GM12878 (cell line): Measurements from ENCODE around the gene TLK2. TPM values are rescaled to one million over a fixed set of nuclear protein-coding genes. Genes with fewer than 3 reads are reported as not detected.
"Not testable (repeated sequence)": the region's sequence is repeated elsewhere in the genome, so short reads cannot be mapped to it uniquely, and the experiment has no call there.

ENCODE experiments used
- ATAC-seq: fragments of 200-7000 bp; cut with Tn5 transposase; 3 replicates; pipeline ENCODE4 v1.9.1; 2020; ENCODE audit warnings: mild to moderate bottlenecking, moderate library complexity
- BruUV-seq: library from RNA; stranded (reverse); fragments of 400-500 nt; replicated peaks from 2 replicates; lab custom pipeline; 2021; lab: Mats Ljungman, UMichigan
- CTCF ChIA-PET: fragments of 300-600 bp; sonication (Branson Sonifier 250); formaldehyde crosslinking; extraction: SDS; loops from one replicate; lab custom pipeline; 2021; ENCODE audit warnings: inconsistent platforms; lab: Yijun Ruan, JAX
- POLR2A ChIA-PET: fragments of 350-600 bp; formaldehyde crosslinking; extraction: SDS; loops from one replicate; lab custom pipeline; 2021; ENCODE audit warnings: inconsistent platforms; lab: Charles Lee
- RAD21 ChIA-PET: fragments of 300-600 bp; sonication (Branson Sonifier 250); formaldehyde crosslinking; loops from one replicate; lab custom pipeline; 2023; ENCODE audit warnings: antibody characterized with exemption; ENCODE audit not compliant: unreplicated experiment; lab: Charles Lee
- SMC1A ChIA-PET: fragments of 300-600 bp; sonication (Branson Sonifier 250); formaldehyde crosslinking; loops from one replicate; lab custom pipeline; 2023; ENCODE audit not compliant: unreplicated experiment, uncharacterized antibody; lab: Charles Lee
- DNase-seq: peaks from one replicate; pipeline ENCODE4 v3.0.0-alpha.2; 2011; ENCODE audit warnings: low read depth, low spot score
- FAIRE-seq: peaks from 3 replicates; lab custom pipeline; 2011; peaks lifted over from hg19 to GRCh38; lab: Jason Lieb, UNC
- H2AFZ ChIP-seq: 2 replicates; pipeline ENCODE4 v1.6.0; 2011; ENCODE audit warnings: low read depth, low read length, control low read depth; ENCODE audit not compliant: control insufficient read depth
- H3K27ac ChIP-seq: 2 replicates; pipeline ENCODE4 v1.5.1; 2011; ENCODE audit warnings: control low read depth; ENCODE audit not compliant: control insufficient read depth, insufficient read depth
- H3K27me3 ChIP-seq, 2 experiments: replicated peaks in 1 of 2; 2 replicates each; pipeline versions ENCODE4 v1.6.0 to v1.6.1; 2011; ENCODE audit warnings: low read length in 1 of 2; ENCODE audit not compliant: control insufficient read depth in 2 of 2, insufficient read depth in 2 of 2
- H3K36me3 ChIP-seq, 2 experiments: 2 replicates each; pipeline ENCODE4 v1.5.1; 2011; ENCODE audit warnings: low read length in 1 of 2; ENCODE audit not compliant: control insufficient read depth in 2 of 2, insufficient read depth in 2 of 2
- H3K4me1 ChIP-seq: 2 replicates; pipeline ENCODE4 v1.6.1; 2011; ENCODE audit warnings: mild to moderate bottlenecking, low read length, moderate library complexity, mixed read lengths; ENCODE audit not compliant: control insufficient read depth, insufficient read depth
- H3K4me2 ChIP-seq: 2 replicates; pipeline ENCODE4 v1.6.0; 2011; ENCODE audit warnings: control low read depth; ENCODE audit not compliant: control insufficient read depth, insufficient read depth
- H3K4me3 ChIP-seq: fragments of 200-600 bp; sonication (generic); 2 replicates; pipeline ENCODE4 v1.5.1; 2016
- H3K79me2 ChIP-seq: 2 replicates; pipeline ENCODE4 v1.6.0; 2011; ENCODE audit warnings: low read length; ENCODE audit not compliant: control insufficient read depth, insufficient read depth
- H3K9ac ChIP-seq: 2 replicates; pipeline ENCODE4 v1.8.0; 2011; ENCODE audit warnings: low read length, control low read depth, mixed read lengths; ENCODE audit not compliant: control insufficient read depth, insufficient read depth
- H3K9me3 ChIP-seq: replicated peaks from 3 replicates; pipeline ENCODE4 v1.5.1; 2011; ENCODE audit warnings: mild to moderate bottlenecking, low read length; ENCODE audit not compliant: control insufficient read depth, insufficient read depth
- H4K20me1 ChIP-seq: 2 replicates; pipeline ENCODE4 v1.6.0; 2011; ENCODE audit not compliant: control insufficient read depth, insufficient read depth
- SPI1 ChIP-seq: IDR thresholded peaks from 2 replicates; pipeline ENCODE4 v1.6.1; 2011; ENCODE audit warnings: low read depth, mild to moderate bottlenecking, low read length, moderate library complexity, borderline replicate concordance; ENCODE audit not compliant: insufficient read depth
- WGBS: methylation state at CpG from one replicate; pipeline ENCODE4 v1.1.6; 2016; ENCODE audit warnings: low lambda C conversion rate; ENCODE audit not compliant: insufficient replicate concordance, insufficient coverage; ENCODE audit errors: missing lambda C conversion rate; 5-methylcytosine and 5-hydroxymethylcytosine counted together
- in situ Hi-C: fragments of 300-500 bp; cut with MboI; formaldehyde crosslinking; loops from 9 replicates; pipeline ENCODE4 v1.14.3; 2018; ENCODE audit warnings: mixed read lengths
- intact Hi-C: fragments of 100-400 bp; cut with micrococcal nuclease; formaldehyde crosslinking; loops from one replicate; pipeline ENCODE4 v1.14.2; 2022; ENCODE audit not compliant: unreplicated experiment
- polyA plus RNA-seq, 11 experiments: library from polyadenylated mRNA; depleted of rRNA in 4 of 11; unstranded in 6 of 11; stranded (reverse) in 5 of 11; fragments of >200 nt; fragmentation: Nextera tagmentation in 4 of 11; fragmentation: Illumina TruSeq in 1 of 11; extraction: Ambion mirVana in 4 of 11; extraction: Trizol in 1 of 11; gene quantifications; 1 replicate in 1 of 11; 2 replicates in 10 of 11; pipeline versions ENCODE4 v1.2.1 to v1.2.3, GENCODE V29; 2011 to 2016; ENCODE audit warnings: inconsistent platforms in 2 of 11, missing spikeins in 2 of 11, low read depth in 1 of 11
- total RNA-seq, 4 experiments: library from RNA; depleted of rRNA in 3 of 4; stranded (reverse); fragments of >200 nt in 3 of 4; fragmentation: Illumina TruSeq in 1 of 4; extraction: Trizol in 1 of 4; gene quantifications; 2 replicates each; pipeline versions ENCODE4 v1.2.1 to v1.2.3, GENCODE V29; 2013 to 2021

Gene TLK2
- total and polyA plus RNA-seq, 10 of the 15 experiments (the other 5 are each of a cell fraction or from before 2014, with no cell fraction given): 12.1 to 51.2 (median 27.5) TPM

- peak overlapping the region; percentile 83 for H3K9ac ChIP-seq
- H4K20me1 ChIP-seq, H3K9me3 ChIP-seq, H3K27me3 ChIP-seq, H3K4me1 ChIP-seq, CTCF ChIA-PET, ATAC-seq, intact Hi-C loops, H2AFZ ChIP-seq, DNase-seq, in situ Hi-C loops, SMC1A ChIA-PET, H3K36me3 ChIP-seq: not testable (repeated sequence)
- BruUV-seq: TSS peak; percentile 65
- POLR2A ChIA-PET: interaction anchor here (0.6 kb wide), 1 partner anchor 21 kb away, joined by 4 read pairs; no protein-coding TSS in a partner anchor
- WGBS: 2% methylated on average over 22 of the region's 22 CpGs
- TF ChIP-seq SPI1: peak; percentile 43; the same call in 1 of the 2 replicates
- RAD21 ChIA-PET: interaction anchor here (1.2 kb wide), 1 partner anchor 58 kb away, joined by 6 read pairs; no protein-coding TSS in a partner anchor
- H3K4me3 ChIP-seq: peak overlapping the region; percentile 57
- H3K27ac ChIP-seq: peak overlapping the region; percentile 72
- H3K79me2 ChIP-seq: peaks cover 48% of the 10 kb centered on the region
- FAIRE-seq: peak; percentile 85
- peak overlapping the region; percentile 42; the same call in 1 of the 2 replicates for H3K4me2 ChIP-seq
Measured at GRCh38 chr17:62479639-62480258, 1.1 kb downstream of the TLK2 start.

- H3K27ac ChIP-seq, H3K27me3 ChIP-seq, FAIRE-seq, in situ Hi-C loops, H3K4me2 ChIP-seq, H3K4me1 ChIP-seq, H2AFZ ChIP-seq, H3K36me3 ChIP-seq, H3K9ac ChIP-seq, DNase-seq, BruUV-seq, ATAC-seq, H3K9me3 ChIP-seq, intact Hi-C loops, H4K20me1 ChIP-seq: not testable (repeated sequence)
- Histone ChIP-seq H3K79me2 (peaks cover 51% of the 10 kb centered on the region), H3K4me3 (peak overlapping the region; percentile 22; the same call in 1 of the 2 replicates)
- ChIA-PET RAD21 (interaction anchor here (1.5 to 2.6 kb wide), 2 partner anchors 29 to 61 kb away, joined by 4 to 10 read pairs; no protein-coding TSS in a partner anchor), POLR2A (interaction anchor here (0.8 to 1.4 kb wide), 2 partner anchors 24 to 27 kb away, joined by 3 to 4 read pairs; no protein-coding TSS in a partner anchor), SMC1A (interaction anchor here (1.2 to 3.1 kb wide), 3 partner anchors 27 to 61 kb away, joined by 3 to 19 read pairs (median 3); partner anchors contain the start of gene METTL2A), CTCF (interaction anchor here (0.6 to 4.7 kb wide), 2 partner anchors 60 to 66 kb away, joined by 3 to 43 read pairs; partner anchors contain the start of gene METTL2A)
- 68% methylated on average over 3 of the region's 3 CpGs for whole genome bisulfite sequencing
Measured at GRCh38 chr17:62482553-62482952, 3.9 kb downstream of the TLK2 start.

GRCh38 chr17:62490990-62491389 lies 12.4 kb downstream of the TLK2 start:
- intact Hi-C loops, ATAC-seq, DNase-seq, H3K9me3 ChIP-seq, POLR2A ChIA-PET, FAIRE-seq, SMC1A ChIA-PET, H3K36me3 ChIP-seq, H3K4me2 ChIP-seq, BruUV-seq, H3K9ac ChIP-seq, H2AFZ ChIP-seq, H3K4me1 ChIP-seq, in situ Hi-C loops, H3K27me3 ChIP-seq, H4K20me1 ChIP-seq, H3K4me3 ChIP-seq, H3K27ac ChIP-seq: not testable (repeated sequence)
- H3K79me2 ChIP-seq: peaks cover 51% of the 10 kb centered on the region
- WGBS: 44% methylated on average over 1 of the region's 1 CpG
- ChIA-PET RAD21 (interaction anchor here (2.2 kb wide), 1 partner anchor 69 kb away, joined by 10 read pairs; no protein-coding TSS in a partner anchor), CTCF (interaction anchor here (2.1 kb wide), 1 partner anchor 69 kb away, joined by 11 read pairs; no protein-coding TSS in a partner anchor)
